Measurements from ENCODE around the gene GPC2. TPM values are rescaled to one million over a fixed set of nuclear protein-coding genes. Genes with fewer than 3 reads are reported as not detected.
A peak's percentile ranks its signal among the peaks of the same experiment; 100 is the strongest.

Gene GPC2
- total and polyA plus RNA-seq, 2 donors, result 8.5 to 11.2 TPM

GRCh38 chr7:100166970-100167911 lies 9.9 kb downstream of the GPC2 start:
- Histone ChIP-seq H3K36me3 (ENCODE audit: control insufficient read depth in 2 of 2, insufficient read depth in 2 of 2, low read length in 1 of 2) (peaks cover 3 to 20% of the 10 kb centered on the region in 2 donors), H3K4me1 (ENCODE audit: control insufficient read depth in 2 of 2, insufficient read depth in 2 of 2, low read length in 2 of 2) (peaks cover 62 to 92% of the 10 kb centered on the region in 2 donors), H3K27me3 (ENCODE audit: control insufficient read depth in 2 of 2, insufficient read depth in 1 of 2, low read length in 1 of 2) (peaks cover 0 to 4% of the 10 kb centered on the region in 2 donors), H3K4me3 (ENCODE audit: low read length in 2 of 2) (peak overlapping the region; percentile 55 to 77), H3K9me3 (ENCODE audit: control insufficient read depth in 2 of 2, insufficient read depth in 1 of 2, low read length in 1 of 2) (peaks cover 0 to 3% of the 10 kb centered on the region in 2 donors), H3K27ac (ENCODE audit: low read depth in 1 of 2, low read length in 1 of 2) (peak overlapping the region; percentile 62 to 98)
- DNase-seq (ENCODE audit: low read depth in 6 of 9, low spot score in 9 of 9), result peak in 1 of 9 donors; percentile 59
- 22% methylated on average over 14 of the region's 14 CpGs for WGBS

- WGBS, result 73% methylated on average over 16 of the region's 16 CpGs
- Histone ChIP-seq H3K4me3 (ENCODE audit: low read length in 2 of 2) (peak overlapping the region; percentile 8 to 77), H3K36me3 (ENCODE audit: control insufficient read depth in 2 of 2, insufficient read depth in 2 of 2, low read length in 1 of 2) (peaks cover 3 to 20% of the 10 kb centered on the region in 2 donors), H3K27me3 (ENCODE audit: control insufficient read depth in 2 of 2, insufficient read depth in 1 of 2, low read length in 1 of 2) (peaks cover 0 to 4% of the 10 kb centered on the region in 2 donors), H3K9me3 (ENCODE audit: control insufficient read depth in 2 of 2, insufficient read depth in 1 of 2, low read length in 1 of 2) (peaks cover 0 to 3% of the 10 kb centered on the region in 2 donors), H3K4me1 (ENCODE audit: control insufficient read depth in 2 of 2, insufficient read depth in 2 of 2, low read length in 2 of 2) (peaks cover 62 to 89% of the 10 kb centered on the region in 2 donors), H3K27ac (ENCODE audit: low read depth in 1 of 2, low read length in 1 of 2) (peak overlapping the region; percentile 62 to 98)
- peak in 1 of 9 donors; percentile 74 for DNase-seq (ENCODE audit: low read depth in 6 of 9, low spot score in 9 of 9)
These were observed 10.8 kb downstream of the GPC2 start for GRCh38 chr7:100166317-100166940.

GRCh38 chr7:100163871-100164270 lies 13.3 kb downstream of the GPC2 start:
- peaks cover 38 to 71% of the 10 kb centered on the region in 2 donors for H3K4me1 ChIP-seq (ENCODE audit: control insufficient read depth in 2 of 2, insufficient read depth in 2 of 2, low read length in 2 of 2)

GRCh38 chr7:100163006-100163531 lies 14.1 kb downstream of the GPC2 start:
- Histone ChIP-seq H3K27ac (ENCODE audit: low read depth in 1 of 2, low read length in 1 of 2) (peak overlapping the region; percentile 96 to 97), H3K4me3 (ENCODE audit: low read length in 2 of 2) (peak overlapping the region in 1 of 2 donors; percentile 16), H3K27me3 (ENCODE audit: control insufficient read depth in 2 of 2, insufficient read depth in 1 of 2, low read length in 1 of 2) (peaks cover 0 to 4% of the 10 kb centered on the region in 2 donors), H3K36me3 (ENCODE audit: control insufficient read depth in 2 of 2, insufficient read depth in 2 of 2, low read length in 1 of 2) (peaks cover 11 to 29% of the 10 kb centered on the region in 2 donors), H3K9me3 (ENCODE audit: control insufficient read depth in 2 of 2, insufficient read depth in 1 of 2, low read length in 1 of 2) (no peaks in the 10 kb centered on the region), H3K4me1 (ENCODE audit: control insufficient read depth in 2 of 2, insufficient read depth in 2 of 2, low read length in 2 of 2) (peaks cover 30 to 66% of the 10 kb centered on the region in 2 donors)
- peak in 2 of 9 donors; percentile 68 to 83 for DNase-seq (ENCODE audit: low read depth in 6 of 9, low spot score in 9 of 9)
- 72% methylated on average over 6 of the region's 6 CpGs for WGBS

More at GRCh38 chr7:100163871-100164270, 13.3 kb downstream of the GPC2 start:
- no peak for DNase-seq (ENCODE audit: low read depth in 6 of 9, low spot score in 9 of 9)
- Histone ChIP-seq H3K27me3 (ENCODE audit: control insufficient read depth in 2 of 2, insufficient read depth in 1 of 2, low read length in 1 of 2) (peaks cover 0 to 4% of the 10 kb centered on the region in 2 donors), H3K4me3 (ENCODE audit: low read length in 2 of 2) (no peak overlapping the region), H3K27ac (ENCODE audit: low read depth in 1 of 2, low read length in 1 of 2) (peak overlapping the region; percentile 94 to 96), H3K36me3 (ENCODE audit: control insufficient read depth in 2 of 2, insufficient read depth in 2 of 2, low read length in 1 of 2) (peaks cover 14 to 29% of the 10 kb centered on the region in 2 donors), H3K9me3 (ENCODE audit: control insufficient read depth in 2 of 2, insufficient read depth in 1 of 2, low read length in 1 of 2) (no peaks in the 10 kb centered on the region)
- WGBS, result 90% methylated on average over 5 of the region's 5 CpGs

- H3K27ac ChIP-seq (ENCODE audit: low read depth in 1 of 2, low read length in 1 of 2), result no peak overlapping the region
- peaks cover 22 to 56% of the 10 kb centered on the region in 2 donors for H3K4me1 ChIP-seq (ENCODE audit: control insufficient read depth in 2 of 2, insufficient read depth in 2 of 2, low read length in 2 of 2)
- 98% methylated on average over 18 of the region's 18 CpGs for WGBS
These were observed 17.1 kb downstream of the GPC2 start for GRCh38 chr7:100160067-100160466.

GRCh38 chr7:100159099-100159623 lies 18.0 kb downstream of the GPC2 start:
- H3K27ac ChIP-seq (ENCODE audit: low read depth in 1 of 2, low read length in 1 of 2), result peak overlapping the region; percentile 32 to 66
- WGBS, result 81% methylated on average over 7 of the region's 7 CpGs
- H3K36me3 ChIP-seq (ENCODE audit: control insufficient read depth in 2 of 2, insufficient read depth in 2 of 2, low read length in 1 of 2), result peaks cover 45 to 53% of the 10 kb centered on the region in 2 donors
- H3K4me3 ChIP-seq (ENCODE audit: low read length in 2 of 2), result peak overlapping the region; percentile 64 to 100
- peaks cover 21 to 50% of the 10 kb centered on the region in 2 donors for H3K4me1 ChIP-seq (ENCODE audit: control insufficient read depth in 2 of 2, insufficient read depth in 2 of 2, low read length in 2 of 2)
- no peak for DNase-seq (ENCODE audit: low read depth in 6 of 9, low spot score in 9 of 9)
- no peaks in the 10 kb centered on the region for H3K27me3 ChIP-seq (ENCODE audit: control insufficient read depth in 2 of 2, insufficient read depth in 1 of 2, low read length in 1 of 2)
- H3K9me3 ChIP-seq (ENCODE audit: control insufficient read depth in 2 of 2, insufficient read depth in 1 of 2, low read length in 1 of 2), result no peaks in the 10 kb centered on the region

More at GRCh38 chr7:100160067-100160466, 17.1 kb downstream of the GPC2 start:
- H3K36me3 ChIP-seq (ENCODE audit: control insufficient read depth in 2 of 2, insufficient read depth in 2 of 2, low read length in 1 of 2), result peaks cover 36 to 47% of the 10 kb centered on the region in 2 donors
- no peak overlapping the region for H3K4me3 ChIP-seq (ENCODE audit: low read length in 2 of 2)
- no peaks in the 10 kb centered on the region for H3K9me3 ChIP-seq (ENCODE audit: control insufficient read depth in 2 of 2, insufficient read depth in 1 of 2, low read length in 1 of 2)
- H3K27me3 ChIP-seq (ENCODE audit: control insufficient read depth in 2 of 2, insufficient read depth in 1 of 2, low read length in 1 of 2), result no peaks in the 10 kb centered on the region
- DNase-seq (ENCODE audit: low read depth in 6 of 9, low spot score in 9 of 9), result no peak

- Histone ChIP-seq H3K36me3 (ENCODE audit: control insufficient read depth in 2 of 2, insufficient read depth in 2 of 2, low read length in 1 of 2) (peaks cover 52 to 53% of the 10 kb centered on the region in 2 donors), H3K4me3 (ENCODE audit: low read length in 2 of 2) (peak within 1 kb of the TSS; percentile 64 to 100), H3K9me3 (ENCODE audit: control insufficient read depth in 2 of 2, insufficient read depth in 1 of 2, low read length in 1 of 2) (no peaks in the 10 kb centered on the region), H3K4me1 (ENCODE audit: control insufficient read depth in 2 of 2, insufficient read depth in 2 of 2, low read length in 2 of 2) (peaks cover 14 to 43% of the 10 kb centered on the region in 2 donors), H3K27me3 (ENCODE audit: control insufficient read depth in 2 of 2, insufficient read depth in 1 of 2, low read length in 1 of 2) (no peaks in the 10 kb centered on the region), H3K27ac (ENCODE audit: low read depth in 1 of 2, low read length in 1 of 2) (peak within 1 kb of the TSS; percentile 63 to 88)
- under 1% methylated on average over 87 of the region's 87 CpGs for whole genome bisulfite sequencing
- peak in 6 of 9 donors; percentile 69 to 92 (median 80) for DNase-seq (ENCODE audit: low read depth in 6 of 9, low spot score in 9 of 9)
These were observed 18.7 kb downstream of the GPC2 start, which contains the start of gene TRAPPC14 for GRCh38 chr7:100158229-100159098. TRAPPC14 (minus strand) TSS chr7:100158723; CDS start chr7:100158499, 224 bp downstream.

All from thymus (tissue), 11 donors.